HG02798 (cell line): Measurements from ENCODE around the gene CAPSL.
"Not testable (repeated sequence)": the region's sequence is repeated elsewhere in the genome, so short reads cannot be mapped to it uniquely, and the experiment has no call there.

Experiments
- ATAC-seq: cut with Tn5 transposase; IDR thresholded peaks from one replicate; pipeline ENCODE4 v1.9.1; 2021; ENCODE audit warnings: mild to moderate bottlenecking; ENCODE audit not compliant: unreplicated experiment, poor library complexity

Gene CAPSL

DNA sequence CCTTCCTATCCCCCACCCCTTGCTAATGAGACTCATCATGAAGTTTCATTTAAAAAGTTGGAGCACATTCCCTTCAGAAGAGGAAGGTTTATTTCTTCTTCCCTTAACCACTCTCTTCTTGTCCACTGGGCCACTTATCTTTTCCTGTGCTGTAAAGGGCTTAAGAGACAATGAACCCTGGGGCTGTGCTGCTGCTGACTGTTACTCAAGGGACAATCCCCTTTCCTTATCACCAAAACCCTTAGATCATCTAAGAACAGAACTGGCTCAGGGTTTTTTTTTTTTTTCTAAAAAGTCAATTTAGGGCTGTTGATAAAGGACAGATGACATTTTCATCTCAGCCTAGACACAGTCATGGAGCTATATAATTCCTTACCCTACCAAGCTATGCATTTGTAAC, 29.6 kb downstream of the CAPSL start:
- ATAC-seq, result no peak

GRCh38 chr5:35908228-35908627, 30.2 kb downstream of the CAPSL start:
- no peak for ATAC-seq

DNA sequence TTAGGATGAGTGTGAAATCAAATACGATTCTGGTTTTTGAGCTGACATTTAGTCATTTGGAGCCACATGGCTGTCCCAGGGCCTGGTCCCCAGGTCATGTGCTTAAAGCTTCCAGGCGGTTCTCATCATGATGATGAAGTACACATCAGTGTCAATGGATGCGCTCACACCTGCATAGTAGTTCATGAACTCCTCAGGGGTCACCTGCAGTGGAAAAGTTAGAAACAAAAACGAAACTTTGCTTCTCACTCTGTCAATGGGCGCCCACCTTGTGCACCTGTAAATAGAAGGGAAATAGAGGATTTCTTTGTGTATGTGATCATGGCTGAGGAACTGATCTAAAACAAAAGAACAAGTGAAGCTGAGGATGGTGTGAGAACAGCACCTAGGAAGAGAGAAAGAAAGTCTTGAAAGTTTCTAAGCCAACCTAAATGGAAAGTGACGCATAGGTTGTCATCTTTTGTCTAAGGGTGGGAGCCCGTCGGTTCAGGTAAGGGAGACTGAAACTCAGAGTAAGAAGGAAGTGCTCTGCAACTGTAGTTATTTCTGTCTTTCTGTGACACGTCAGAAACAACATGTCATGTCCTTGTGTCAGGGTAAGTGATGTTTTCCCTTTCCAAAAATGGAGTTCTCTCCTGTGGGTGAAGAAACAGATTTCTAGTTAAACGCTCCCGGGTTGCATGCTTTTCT, 33.8 kb downstream of the CAPSL start:
- peak; percentile 60 for ATAC-seq

GRCh38 chr5:35903631-35904203, 34.7 kb downstream of the CAPSL start:
- no peak for ATAC-seq

GRCh38 chr5:35902046-35902672, 36.3 kb downstream of the CAPSL start:
- peak; percentile 62 for ATAC-seq

DNA sequence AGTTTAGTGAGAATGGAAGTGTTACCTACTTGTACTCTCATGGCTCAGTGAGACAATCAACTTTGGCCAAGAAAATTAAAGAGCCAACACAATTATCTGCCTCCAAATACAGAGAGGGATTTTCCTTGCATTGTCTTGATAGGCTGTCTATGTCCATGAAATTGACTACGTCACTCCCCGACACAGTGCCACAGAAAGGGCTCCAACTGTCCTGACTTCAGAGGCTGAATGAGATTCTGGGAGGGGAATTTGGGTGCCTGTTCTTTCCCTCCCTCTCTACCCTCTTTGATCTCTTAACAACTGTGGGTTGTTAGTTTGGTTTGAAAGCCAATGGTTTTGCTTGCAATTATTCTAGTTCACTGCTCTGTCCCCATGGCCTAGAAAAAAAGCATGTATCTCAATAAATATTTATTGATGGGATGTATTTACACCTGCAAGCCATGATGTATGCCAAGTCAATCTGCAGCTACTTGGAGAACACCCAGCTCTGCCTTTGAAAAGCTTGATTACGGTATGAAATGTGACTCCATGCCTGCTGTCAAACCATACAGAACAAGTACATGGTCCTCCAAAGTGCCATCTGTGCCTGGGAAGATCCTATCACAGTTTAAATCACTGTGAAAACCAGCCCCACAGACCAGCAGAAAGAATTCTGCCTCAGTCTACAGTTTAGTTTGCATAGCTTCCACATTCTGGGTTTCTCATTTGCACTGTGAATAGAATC, 37.3 kb downstream of the CAPSL start:
- ATAC-seq, result no peak

DNA sequence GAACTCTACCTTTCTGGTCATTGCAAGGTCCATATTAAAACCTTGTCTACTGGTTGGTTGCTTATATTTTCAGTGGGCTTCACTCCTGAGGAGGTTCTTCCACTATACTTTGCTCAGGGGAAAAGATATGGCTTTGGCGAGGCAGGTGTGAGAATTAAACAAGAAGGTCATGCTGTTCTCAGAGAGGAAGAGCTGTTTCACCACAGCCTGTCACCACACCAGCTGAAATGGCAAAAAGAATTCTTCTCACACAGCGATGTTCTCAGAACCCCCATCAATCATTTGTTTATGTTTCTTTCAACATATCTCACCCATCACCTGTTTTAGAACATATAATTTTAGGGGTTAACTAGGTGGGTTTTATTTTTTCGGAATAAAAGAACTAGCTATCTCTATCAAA, 38.6 kb downstream of the CAPSL start:
- peak; percentile 39 for ATAC-seq

DNA sequence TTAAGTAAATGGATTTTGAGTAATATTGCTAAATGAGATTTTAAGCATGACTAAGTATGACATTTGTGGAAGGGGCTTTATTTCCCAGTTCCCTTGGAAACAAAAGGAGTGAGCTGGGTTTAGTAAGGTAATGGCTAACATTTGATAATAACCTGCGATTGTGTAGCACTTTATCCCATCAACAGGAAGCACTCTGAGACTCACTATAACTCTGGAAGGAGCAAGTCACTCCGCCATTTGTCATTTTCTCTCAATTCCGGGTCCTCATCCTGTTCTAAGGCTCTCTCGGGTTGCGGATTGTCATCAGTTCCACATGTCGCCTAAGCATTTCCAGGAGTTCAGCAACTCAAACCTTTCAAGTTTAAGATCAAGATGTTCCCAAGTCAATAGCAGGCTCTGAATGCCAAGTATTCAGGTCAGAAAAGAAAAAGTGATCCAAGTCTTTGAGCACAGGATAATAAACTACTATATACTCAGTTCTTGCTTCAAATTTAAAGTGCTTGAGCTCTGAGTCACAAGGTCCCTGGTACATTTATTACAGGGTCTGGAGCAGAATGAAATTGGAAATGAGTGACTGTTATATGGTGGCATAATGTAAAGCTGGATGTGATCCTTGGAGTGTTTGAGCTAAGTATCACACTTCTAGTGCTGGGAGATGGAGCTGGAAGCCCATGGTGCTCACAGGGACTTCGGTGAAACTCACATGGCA, 39.3 kb downstream of the CAPSL start:
- ATAC-seq, result no peak

DNA sequence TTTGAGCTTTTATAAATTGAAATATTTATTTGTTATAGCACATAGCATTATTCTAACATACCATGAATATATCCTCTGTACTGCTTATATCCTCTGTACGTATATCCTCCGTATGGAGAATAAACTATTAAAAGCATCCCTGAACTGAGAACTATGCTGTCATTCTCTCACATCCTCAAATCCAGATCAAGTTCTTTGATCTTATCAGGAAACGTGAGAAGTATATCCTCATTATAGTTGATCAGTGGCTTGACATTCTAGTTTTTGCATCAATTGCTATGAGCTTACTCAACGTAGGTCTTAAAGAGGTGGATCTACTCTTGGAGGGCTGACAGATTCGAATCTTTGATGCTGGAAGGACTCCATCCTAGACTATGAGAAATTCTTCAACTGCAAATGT, 44.3 kb downstream of the CAPSL start:
- ATAC-seq, result no peak

- ATAC-seq, result not testable (repeated sequence)
These were observed 45.6 kb downstream of the CAPSL start for GRCh38 chr5:35892799-35893198.

- no peak for ATAC-seq
These were observed 48.1 kb downstream of the CAPSL start for GRCh38 chr5:35890021-35891020.

DNA sequence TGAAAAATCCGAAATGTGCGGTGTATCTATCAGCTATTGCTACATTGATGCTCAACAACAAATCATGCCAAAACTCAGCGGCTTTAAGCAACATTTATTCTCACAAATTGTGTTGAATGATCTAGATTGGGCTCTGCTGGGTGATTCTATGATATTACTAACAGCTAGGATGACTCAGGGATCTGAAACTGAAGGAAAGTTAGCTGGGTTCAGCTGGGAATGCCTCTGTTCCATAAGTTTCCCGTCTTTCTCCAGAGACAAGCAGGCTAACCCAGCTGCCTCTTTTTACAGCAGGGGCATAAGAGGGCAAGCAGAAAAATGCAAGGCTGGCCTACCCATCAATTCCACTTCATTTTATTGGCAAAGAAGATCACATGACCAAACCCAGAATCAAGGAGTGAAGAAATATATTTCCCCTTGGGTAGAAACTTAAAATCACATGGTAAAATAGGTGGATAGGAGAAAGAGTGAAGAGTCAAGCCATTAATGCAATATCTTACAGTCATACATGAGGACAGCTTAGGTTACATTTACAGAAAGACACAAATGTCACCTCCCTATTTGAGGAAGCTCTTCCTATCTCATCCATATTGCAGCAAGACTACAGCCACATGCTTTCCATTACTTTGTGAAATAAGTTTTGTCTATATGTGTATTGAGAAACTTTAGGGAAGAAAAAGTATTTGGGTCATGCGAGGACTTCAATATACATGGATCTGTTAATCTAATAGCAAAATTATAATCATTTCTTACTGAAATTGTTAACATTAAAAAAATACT, 50.9 kb downstream of the CAPSL start:
- ATAC-seq, result no peak

GRCh38 chr5:35886381-35886780, 52.0 kb downstream of the CAPSL start:
- ATAC-seq, result no peak

DNA sequence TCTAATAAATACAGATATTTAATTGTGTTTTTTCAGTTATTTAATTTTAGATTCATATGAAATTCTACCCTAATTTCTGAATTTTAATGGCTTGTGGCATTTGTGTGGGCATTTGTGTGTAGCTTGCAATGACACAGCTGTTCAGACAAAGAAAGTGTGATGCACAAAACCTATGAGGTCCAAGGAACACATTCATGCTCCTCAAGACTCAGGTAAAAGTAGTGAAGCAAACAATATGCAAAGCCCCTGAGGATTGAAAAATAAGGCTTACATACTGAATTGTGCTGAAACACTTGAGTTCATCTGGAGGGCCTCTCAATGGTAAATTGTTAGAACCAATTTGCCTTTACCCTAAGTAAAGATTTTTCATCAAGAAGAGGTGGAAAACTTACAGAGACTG, 53.6 kb downstream of the CAPSL start:
- no peak for ATAC-seq

- ATAC-seq, result no peak
These were observed 54.1 kb downstream of the CAPSL start for GRCh38 chr5:35884191-35884769.

GRCh38 chr5:35881758-35882157, 56.7 kb downstream of the CAPSL start:
- ATAC-seq, result no peak

GRCh38 chr5:35880156-35880555, 58.3 kb downstream of the CAPSL start:
- ATAC-seq, result no peak

DNA sequence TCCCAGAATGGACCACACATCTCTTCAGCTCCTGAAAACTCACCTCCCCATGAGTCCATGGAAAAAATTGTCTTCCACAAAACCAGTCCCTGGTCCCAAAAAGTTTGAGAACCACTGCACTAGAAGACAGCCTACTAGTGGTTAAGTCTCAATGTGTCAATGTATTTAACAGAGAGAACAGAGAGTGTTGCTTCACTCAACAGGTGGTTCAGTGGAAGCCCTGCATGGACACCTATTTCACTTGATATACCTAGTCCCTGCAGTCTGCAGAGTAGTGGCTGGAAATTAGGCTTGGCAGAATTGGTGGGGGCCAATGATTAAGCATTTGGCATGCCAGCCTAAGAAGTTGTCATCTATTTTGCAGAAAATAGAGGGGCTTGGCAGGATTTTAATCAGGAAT, 58.8 kb downstream of the CAPSL start:
- no peak for ATAC-seq
